MM.1S (cell line): Measurements from ENCODE around the gene TRIM41.
"Not testable (repeated sequence)": the region's sequence is repeated elsewhere in the genome, so short reads cannot be mapped to it uniquely, and the experiment has no call there.

Experiments
- DNase-seq: peaks from one replicate; pipeline ENCODE4 v3.0.0-alpha.2; 2015
- H2AFZ ChIP-seq: fragments of 300-600 bp; sonication (generic); 2 replicates; pipeline ENCODE4 v1.6.0; 2016; ENCODE audit warnings: antibody characterized with exemption, low read length
- H3F3A ChIP-seq: fragments of 300-600 bp; sonication (generic); 2 replicates; pipeline ENCODE4 v1.6.1; 2016; ENCODE audit warnings: mild to moderate bottlenecking, antibody characterized with exemption, low read length, moderate library complexity, mixed read lengths; ENCODE audit not compliant: insufficient read depth
- H3K27ac ChIP-seq: fragments of 300-600 bp; sonication (generic); 2 replicates; pipeline ENCODE4 v1.5.1; 2016; ENCODE audit warnings: mild to moderate bottlenecking, low read length
- H3K27me3 ChIP-seq: fragments of 300-600 bp; sonication (generic); replicated peaks from 2 replicates; pipeline ENCODE4 v1.6.0; 2016; ENCODE audit warnings: low read length; ENCODE audit not compliant: insufficient read depth
- H3K36me3 ChIP-seq: fragments of 300-600 bp; sonication (generic); replicated peaks from 2 replicates; pipeline ENCODE4 v1.6.1; 2016; ENCODE audit warnings: mild to moderate bottlenecking, low read length, mixed read lengths; ENCODE audit not compliant: insufficient read depth
- H3K4me1 ChIP-seq: fragments of 300-600 bp; sonication (generic); 2 replicates; pipeline ENCODE4 v1.6.1; 2016; ENCODE audit warnings: low read length, mixed read lengths
- H3K4me2 ChIP-seq: fragments of 300-600 bp; sonication (generic); 2 replicates; pipeline ENCODE4 v1.6.0; 2016; ENCODE audit warnings: low read depth, low read length
- H3K4me3 ChIP-seq: fragments of 300-600 bp; sonication (generic); 2 replicates; pipeline ENCODE4 v1.5.1; 2016; ENCODE audit warnings: low read length, mixed read lengths
- H3K79me2 ChIP-seq: fragments of 300-600 bp; sonication (generic); 2 replicates; pipeline ENCODE4 v1.6.1; 2016; ENCODE audit warnings: mixed run types, low read length, mixed read lengths
- H3K9ac ChIP-seq: fragments of 300-600 bp; sonication (generic); 2 replicates; pipeline ENCODE4 v1.6.1; 2016; ENCODE audit warnings: low read length, mixed read lengths
- H3K9me2 ChIP-seq: fragments of 300-600 bp; sonication (generic); replicated peaks from 2 replicates; pipeline ENCODE4 v1.6.1; 2016; ENCODE audit warnings: mild to moderate bottlenecking, low read length, mixed read lengths; ENCODE audit not compliant: insufficient read depth
- H3K9me3 ChIP-seq: fragments of 300-600 bp; sonication (generic); replicated peaks from 2 replicates; pipeline ENCODE4 v1.6.1; 2016; ENCODE audit warnings: mild to moderate bottlenecking, low read length, mixed read lengths; ENCODE audit not compliant: insufficient read depth
- H4K20me1 ChIP-seq: fragments of 300-600 bp; sonication (generic); 2 replicates; pipeline ENCODE4 v1.6.1; 2016; ENCODE audit warnings: mild to moderate bottlenecking, low read length, moderate library complexity, mixed read lengths; ENCODE audit not compliant: insufficient read depth
- CTCF ChIP-seq: fragments of 300-600 bp; sonication (generic); IDR thresholded peaks from 2 replicates; pipeline ENCODE4 v1.5.1; 2016; ENCODE audit warnings: antibody characterized with exemption, low read length, mixed read lengths
- EZH2 ChIP-seq: fragments of 300-600 bp; sonication (generic); optimal IDR thresholded peaks from 2 replicates; pipeline ENCODE3; 2017; ENCODE audit warnings: low read depth, mild to moderate bottlenecking, antibody characterized with exemption, low read length, mixed read lengths
- EZH2phosphoT487 ChIP-seq: fragments of 300-600 bp; sonication (generic); IDR thresholded peaks from 2 replicates; pipeline ENCODE4 v1.6.1; 2018; ENCODE audit warnings: antibody characterized with exemption, low read length

TRIM41 gene

DNA sequence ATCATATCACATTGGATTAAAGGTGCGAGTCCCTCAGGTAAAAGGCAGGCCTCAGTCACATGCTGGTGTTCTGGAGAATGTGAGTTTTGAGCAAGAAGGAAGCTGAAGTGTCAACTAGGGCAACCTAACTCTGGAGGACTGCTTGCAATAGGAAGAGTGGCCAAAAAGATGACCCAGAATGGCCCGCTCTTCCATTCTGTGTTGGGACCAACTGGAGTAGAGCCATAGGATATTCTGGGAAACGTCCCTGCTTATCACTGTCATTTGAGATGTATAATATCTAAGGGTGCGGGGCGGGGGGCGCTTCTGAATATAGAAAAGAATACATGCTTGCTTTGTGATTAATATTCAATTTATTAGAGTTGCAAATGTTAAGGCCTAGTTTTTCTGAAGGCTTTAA lies 11.0 kb upstream of the TRIM41 start:
- Histone ChIP-seq H2AFZ (no peak overlapping the region), H3K79me2 (no peaks in the 10 kb centered on the region), H3K9ac (no peak overlapping the region), H3K9me3 (no peaks in the 10 kb centered on the region), H3K36me3 (no peaks in the 10 kb centered on the region), H3F3A (peaks cover 24% of the 10 kb centered on the region), H3K27me3 (no peaks in the 10 kb centered on the region; the same call in 1 of the 2 replicates), H3K4me3 (no peak overlapping the region), H3K27ac (no peak overlapping the region), H3K4me2 (no peak overlapping the region), H4K20me1 (no peaks in the 10 kb centered on the region), H3K4me1 (peaks cover 11% of the 10 kb centered on the region), H3K9me2 (no peaks in the 10 kb centered on the region)
- DNase-seq: no peak
- TF ChIP-seq EZH2phosphoT487: no peak
- no peak for TF ChIP-seq EZH2
- no peak for TF ChIP-seq CTCF

DNA sequence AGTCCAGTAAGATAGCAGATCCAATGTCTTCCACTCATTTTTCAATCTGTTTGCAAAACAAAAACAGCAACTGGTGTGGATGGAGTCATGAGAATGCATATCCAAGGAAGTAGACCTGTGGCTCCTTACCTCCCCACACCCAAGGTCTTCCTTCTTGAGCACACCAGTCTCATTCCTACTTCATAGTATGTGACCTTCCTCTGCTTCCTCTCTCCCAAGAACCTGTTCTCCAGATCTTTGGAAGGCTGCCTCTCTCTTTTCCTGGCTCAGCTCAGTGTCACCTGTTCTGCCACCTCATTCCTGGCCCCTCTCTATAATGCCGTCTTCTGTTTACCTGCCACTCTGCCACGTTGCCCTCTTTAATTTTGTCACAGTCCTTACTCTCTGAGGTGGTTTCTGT lies 10.1 kb upstream of the TRIM41 start:
- no peak overlapping the region for H3K9ac ChIP-seq
- H3K27ac ChIP-seq: no peak overlapping the region
- peak; percentile 2 for DNase-seq
- H3K27me3 ChIP-seq: no peaks in the 10 kb centered on the region; the same call in 1 of the 2 replicates
- H3K36me3 ChIP-seq: no peaks in the 10 kb centered on the region
- no peaks in the 10 kb centered on the region for H4K20me1 ChIP-seq
- H3K9me3 ChIP-seq: no peaks in the 10 kb centered on the region
- TF ChIP-seq EZH2: no peak
- no peak for TF ChIP-seq CTCF
- TF ChIP-seq EZH2phosphoT487: no peak
- H3K4me1 ChIP-seq: peaks cover 13% of the 10 kb centered on the region
- H3K79me2 ChIP-seq: no peaks in the 10 kb centered on the region
- no peak overlapping the region for H3K4me3 ChIP-seq
- no peaks in the 10 kb centered on the region for H3K9me2 ChIP-seq
- no peak overlapping the region for H3K4me2 ChIP-seq
- H3F3A ChIP-seq: peaks cover 25% of the 10 kb centered on the region
- H2AFZ ChIP-seq: no peak overlapping the region

DNA sequence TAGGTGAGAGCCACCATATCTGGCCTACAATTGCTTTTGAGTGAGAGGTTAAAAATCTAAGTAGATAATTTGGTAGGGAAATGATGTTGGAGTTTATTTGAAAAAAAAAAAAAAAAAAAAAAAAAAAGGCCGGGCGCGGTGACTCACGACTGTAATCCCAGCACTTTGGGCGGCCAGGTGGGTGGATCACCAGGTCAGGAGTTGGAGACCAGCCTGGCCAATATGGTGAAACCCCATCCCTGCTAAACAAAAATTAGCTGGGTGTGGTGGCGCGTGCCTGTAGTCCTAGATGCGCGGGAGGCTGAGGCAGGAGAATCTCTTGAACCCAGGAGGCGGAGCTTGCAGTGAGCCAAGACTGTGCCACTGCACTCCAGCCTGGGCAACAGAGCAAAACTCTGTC lies 8.8 kb upstream of the TRIM41 start:
- not testable (repeated sequence) for H3K27me3 ChIP-seq, H4K20me1 ChIP-seq, H3K9ac ChIP-seq, DNase-seq, H3K27ac ChIP-seq, H3K9me2 ChIP-seq, H3K4me2 ChIP-seq, H2AFZ ChIP-seq, H3K9me3 ChIP-seq, H3K4me1 ChIP-seq, H3K79me2 ChIP-seq, H3K4me3 ChIP-seq, H3K36me3 ChIP-seq
- peaks cover 33% of the 10 kb centered on the region for H3F3A ChIP-seq

DNA sequence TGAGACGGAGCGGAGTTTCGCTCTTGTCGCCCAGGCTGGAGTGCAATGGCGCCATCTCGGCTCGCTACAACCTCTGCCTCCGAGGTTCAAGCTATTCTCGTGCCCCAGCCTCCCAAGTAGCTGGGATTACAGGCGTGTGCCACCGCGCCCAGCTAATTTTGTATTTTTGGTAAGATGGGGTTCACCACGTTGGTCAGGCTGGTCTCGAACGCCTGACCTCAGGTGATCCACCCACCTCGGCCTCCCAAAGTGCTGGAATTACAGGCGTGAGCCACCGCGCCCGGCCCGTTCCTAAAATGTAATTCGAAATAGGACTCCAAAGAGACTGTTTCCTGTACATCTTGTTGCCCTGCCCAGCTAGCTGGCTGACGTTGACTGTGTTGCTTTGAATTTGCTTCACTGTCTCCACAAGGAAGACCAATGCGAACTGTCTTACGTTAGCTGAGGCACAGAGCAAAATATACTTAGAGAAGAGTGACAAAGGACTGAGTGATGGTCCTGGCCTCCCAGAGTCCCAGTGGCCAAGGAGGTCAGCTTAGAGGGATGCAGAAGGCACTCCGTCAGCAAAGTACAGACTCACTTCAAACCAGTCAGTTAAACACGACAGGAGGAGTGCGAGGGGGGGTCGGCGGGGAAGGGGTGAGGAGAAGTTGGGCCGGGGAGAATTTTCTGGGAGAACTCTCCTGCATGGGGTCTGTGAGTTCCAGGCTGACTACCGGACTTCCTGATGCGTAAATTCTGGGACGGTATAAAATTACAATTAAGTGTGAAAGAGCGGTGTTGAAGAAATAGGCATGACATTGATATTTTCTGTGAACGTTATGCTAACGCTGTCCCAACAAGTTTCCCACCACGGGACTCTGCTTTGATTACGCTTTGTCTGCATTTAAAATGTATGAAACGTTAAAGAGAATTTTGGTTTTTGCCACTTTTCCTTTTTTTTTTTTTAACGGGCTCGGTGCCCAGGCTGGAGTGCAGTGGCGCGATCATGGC lies 6.8 kb upstream of the TRIM41 start:
- no peak for TF ChIP-seq EZH2phosphoT487
- no peaks in the 10 kb centered on the region; the same call in 1 of the 2 replicates for H3K27me3 ChIP-seq
- H3K9me2 ChIP-seq: no peaks in the 10 kb centered on the region
- peaks cover 41% of the 10 kb centered on the region for H3F3A ChIP-seq
- H3K4me3 ChIP-seq: peak overlapping the region; percentile 44
- H4K20me1 ChIP-seq: no peaks in the 10 kb centered on the region
- peak overlapping the region; percentile 42 for H3K4me2 ChIP-seq
- no peaks in the 10 kb centered on the region for H3K79me2 ChIP-seq
- no peaks in the 10 kb centered on the region for H3K9me3 ChIP-seq
- peak; percentile 41 for DNase-seq
- peak overlapping the region; percentile 10; the same call in 1 of the 2 replicates for H3K9ac ChIP-seq
- no peaks in the 10 kb centered on the region for H3K36me3 ChIP-seq
- H3K4me1 ChIP-seq: 0 out of 2 replicates have a peak, but pooled peaks cover 9% of the 10 kb centered on the region
- H2AFZ ChIP-seq: peak overlapping the region; percentile 26
- no peak overlapping the region for H3K27ac ChIP-seq
